Brain microvascular endothelial cell (primary cell): ENCODE data around the gene SUCLG2.

ENCODE experiments used
- DNase-seq: peaks from one replicate; pipeline ENCODE4 v3.0.0-alpha.2; 2020
- H3K27ac ChIP-seq: fragments of 250-450 bp; sonication (Bioruptor Pico); 2 replicates; pipeline ENCODE4 v1.5.1; 2020; ENCODE audit warnings: mild to moderate bottlenecking, moderate library complexity
- H3K27me3 ChIP-seq: fragments of 250-450 bp; sonication (Bioruptor Pico); replicated peaks from 2 replicates; pipeline ENCODE4 v1.5.1; 2020; ENCODE audit warnings: mild to moderate bottlenecking
- H3K36me3 ChIP-seq: fragments of 250-450 bp; sonication (Bioruptor Pico); replicated peaks from 2 replicates; pipeline ENCODE4 v1.5.1; 2020; ENCODE audit warnings: mild to moderate bottlenecking
- H3K4me3 ChIP-seq: 2 replicates; pipeline ENCODE4 v1.5.1; 2011; ENCODE audit warnings: low read depth, mild to moderate bottlenecking, control low read depth, low read length, moderate library complexity
- in situ Hi-C: cut with HindIII; loops from 2 replicates; pipeline ENCODE4 v1.10.0; 2017; ENCODE audit warnings: low sequenced_read_pairs, low pct_ligation_motif_present
- TF ChIP-seq, protein P1 (sequence below): IDR thresholded peaks from 2 replicates; pipeline ENCODE4 v1.5.1; 2011; ENCODE audit warnings: low read depth, mild to moderate bottlenecking, moderate library complexity, low read length, control low read depth, inconsistent platforms; ENCODE audit errors: missing control alignments

Gene SUCLG2

DNA sequence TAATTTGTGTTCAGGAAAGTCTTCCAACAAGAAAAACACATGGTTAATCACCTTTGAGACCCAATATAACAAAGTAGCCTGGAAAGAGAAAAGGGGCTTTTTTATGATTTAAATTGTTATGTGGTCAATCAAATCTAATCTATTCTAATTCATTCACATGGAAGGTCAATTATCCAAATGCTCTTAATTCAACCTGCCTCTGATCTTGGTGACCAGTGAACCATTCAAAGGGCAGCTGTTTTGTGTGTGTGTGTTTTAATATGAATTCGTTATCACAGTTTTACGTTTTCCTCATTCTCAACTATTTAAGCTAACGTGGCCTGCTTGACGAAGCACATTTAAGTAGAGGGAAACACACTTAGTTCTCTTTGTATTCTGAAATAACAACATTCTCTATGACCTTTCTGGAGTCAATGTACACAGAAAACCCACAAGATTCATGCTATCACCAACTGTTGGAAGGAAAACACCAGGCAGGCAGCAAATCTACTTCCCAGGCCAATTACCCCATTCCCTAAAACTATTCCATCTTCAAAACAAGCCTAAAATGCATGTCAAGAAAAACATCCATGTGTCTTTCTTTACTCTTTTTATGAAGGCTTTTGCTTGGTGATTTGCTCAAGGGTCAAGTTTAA is 195.4 kb downstream of the SUCLG2 start:
- no peak for DNase-seq
- Histone ChIP-seq H3K36me3 (no peaks in the 10 kb centered on the region), H3K27ac (peak overlapping the region; percentile 56), H3K27me3 (no peaks in the 10 kb centered on the region), H3K4me3 (no peak overlapping the region)
- TF ChIP-seq, protein P1, sequence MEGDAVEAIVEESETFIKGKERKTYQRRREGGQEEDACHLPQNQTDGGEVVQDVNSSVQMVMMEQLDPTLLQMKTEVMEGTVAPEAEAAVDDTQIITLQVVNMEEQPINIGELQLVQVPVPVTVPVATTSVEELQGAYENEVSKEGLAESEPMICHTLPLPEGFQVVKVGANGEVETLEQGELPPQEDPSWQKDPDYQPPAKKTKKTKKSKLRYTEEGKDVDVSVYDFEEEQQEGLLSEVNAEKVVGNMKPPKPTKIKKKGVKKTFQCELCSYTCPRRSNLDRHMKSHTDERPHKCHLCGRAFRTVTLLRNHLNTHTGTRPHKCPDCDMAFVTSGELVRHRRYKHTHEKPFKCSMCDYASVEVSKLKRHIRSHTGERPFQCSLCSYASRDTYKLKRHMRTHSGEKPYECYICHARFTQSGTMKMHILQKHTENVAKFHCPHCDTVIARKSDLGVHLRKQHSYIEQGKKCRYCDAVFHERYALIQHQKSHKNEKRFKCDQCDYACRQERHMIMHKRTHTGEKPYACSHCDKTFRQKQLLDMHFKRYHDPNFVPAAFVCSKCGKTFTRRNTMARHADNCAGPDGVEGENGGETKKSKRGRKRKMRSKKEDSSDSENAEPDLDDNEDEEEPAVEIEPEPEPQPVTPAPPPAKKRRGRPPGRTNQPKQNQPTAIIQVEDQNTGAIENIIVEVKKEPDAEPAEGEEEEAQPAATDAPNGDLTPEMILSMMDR = no peak
- in situ Hi-C loops = no loop called here

DNA sequence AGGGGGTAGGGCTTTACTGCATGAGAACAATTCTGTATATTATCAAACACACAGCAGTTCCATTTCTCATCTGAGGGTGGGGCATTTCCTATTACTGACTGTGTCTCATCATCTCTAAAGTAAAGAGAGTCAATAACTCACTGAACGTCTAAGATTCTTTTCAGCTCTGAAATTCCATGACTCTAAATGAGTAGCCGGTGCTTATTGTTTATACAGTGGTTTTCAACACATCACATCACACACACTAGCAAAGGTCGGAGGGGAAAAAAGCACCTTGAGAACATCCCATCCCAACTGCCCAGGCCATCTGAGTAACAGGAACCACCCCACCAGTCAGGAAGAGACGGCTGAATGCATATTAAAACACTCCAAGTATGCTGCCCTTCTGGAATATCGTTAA is 196.0 kb downstream of the SUCLG2 start:
- Histone ChIP-seq H3K4me3 (no peak overlapping the region), H3K36me3 (no peaks in the 10 kb centered on the region), H3K27me3 (no peaks in the 10 kb centered on the region), H3K27ac (peak overlapping the region; percentile 56)
- in situ Hi-C loops = no loop called here
- TF ChIP-seq, protein P1 = peak; percentile 43
- peak; percentile 51 for DNase-seq

- in situ Hi-C loops = no loop called here
- TF ChIP-seq, protein P1 = no peak
- DNase-seq = no peak
- Histone ChIP-seq H3K27ac (no peak overlapping the region), H3K27me3 (no peaks in the 10 kb centered on the region), H3K36me3 (no peaks in the 10 kb centered on the region), H3K4me3 (no peak overlapping the region)
These were observed 200.8 kb downstream of the SUCLG2 start for GRCh38 chr3:67453628-67454027.

DNA sequence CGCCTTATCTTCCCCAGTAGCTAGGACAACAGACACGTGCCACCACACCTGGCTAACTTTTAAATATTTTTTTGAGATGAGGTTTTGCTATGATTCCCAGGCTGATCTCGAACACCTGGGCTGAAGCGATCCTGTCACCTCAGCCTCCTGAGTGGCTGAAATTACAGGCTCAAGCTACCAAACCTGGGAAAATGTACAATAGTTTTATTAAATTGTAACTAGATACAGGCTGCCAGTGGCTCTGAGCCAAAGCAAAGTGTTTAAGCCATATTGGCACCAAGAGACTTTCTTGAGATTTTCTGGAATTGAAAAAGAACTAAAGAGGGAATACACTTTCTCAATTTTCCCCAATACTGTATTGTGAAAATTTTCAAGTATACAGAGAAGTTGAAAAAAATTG is 204.3 kb downstream of the SUCLG2 start:
- H3K27ac ChIP-seq = no peak overlapping the region
- TF ChIP-seq, protein P1 = no peak
- no peaks in the 10 kb centered on the region for H3K27me3 ChIP-seq
- no peak overlapping the region for H3K4me3 ChIP-seq
- no peak for DNase-seq
- in situ Hi-C loops = no loop called here
- no peaks in the 10 kb centered on the region for H3K36me3 ChIP-seq

DNA sequence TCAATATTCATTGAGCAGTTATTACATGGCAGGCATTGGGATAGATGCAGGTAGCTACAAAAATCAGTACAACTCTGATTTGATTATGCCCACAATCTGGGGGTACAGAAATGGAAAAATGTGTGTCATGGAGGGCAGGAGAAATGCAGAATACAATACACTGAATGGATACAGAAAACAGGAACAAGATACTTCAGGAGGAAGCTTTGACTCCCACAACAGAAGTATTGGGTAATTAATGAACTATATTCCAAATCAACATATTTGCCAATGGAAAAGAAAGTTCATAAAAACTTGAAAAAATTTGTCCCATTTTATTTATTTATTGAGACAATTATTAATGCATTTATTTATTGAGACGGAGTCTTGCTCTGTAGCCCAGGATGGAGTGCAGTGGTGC is 207.0 kb downstream of the SUCLG2 start:
- no peaks in the 10 kb centered on the region for H3K27me3 ChIP-seq
- no peak for DNase-seq
- H3K27ac ChIP-seq = no peak overlapping the region
- no peak overlapping the region for H3K4me3 ChIP-seq
- in situ Hi-C loops = no loop called here
- TF ChIP-seq, protein P1 = no peak
- no peaks in the 10 kb centered on the region for H3K36me3 ChIP-seq

DNA sequence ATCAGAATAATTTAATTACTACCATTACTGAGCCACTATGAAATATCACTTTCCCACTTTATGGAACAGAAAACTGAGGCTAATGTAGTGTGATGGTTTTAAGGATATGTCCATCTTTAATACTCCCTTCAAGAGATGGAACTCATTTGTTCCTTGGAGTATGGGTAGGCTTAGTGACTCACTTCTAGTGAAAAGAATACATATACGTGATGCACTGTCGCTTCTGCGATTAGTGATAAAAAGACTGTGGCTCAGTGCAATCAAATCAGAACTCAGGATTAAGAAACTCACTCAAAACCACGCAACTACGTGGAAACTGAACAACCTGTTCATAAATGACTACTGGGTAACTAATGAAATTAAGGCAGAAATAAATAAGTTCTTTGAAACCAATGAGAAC is 216.6 kb downstream of the SUCLG2 start:
- in situ Hi-C loops = no loop called here
- TF ChIP-seq, protein P1 = no peak
- Histone ChIP-seq H3K4me3 (no peak overlapping the region), H3K36me3 (no peaks in the 10 kb centered on the region), H3K27me3 (no peaks in the 10 kb centered on the region), H3K27ac (no peak overlapping the region)
- DNase-seq = no peak
